Naive thymus-derived CD8-positive, alpha-beta T cell (primary cell): ENCODE results near the gene KIAA0319L. TPM values are rescaled to one million over a fixed set of nuclear protein-coding genes. Genes with fewer than 3 reads are reported as not detected.

ENCODE experiments used
- ATAC-seq, 2 donors: fragments of 150-1000 bp; cut with Tn5 transposase in 1 of 2; sonication (Bioruptor Pico), chemical (Tn5 transposase) in 1 of 2; 1 replicate in 1 of 2; 2 replicates in 1 of 2; pipeline ENCODE4 v1.10.0; 2021; ENCODE audit warnings: mild to moderate bottlenecking in 2 of 2, moderate library complexity in 2 of 2
- POLR2A ChIA-PET: fragments of 350-600 bp; sonication (Branson Sonifier 250); formaldehyde crosslinking; loops from one replicate; lab custom pipeline; 2021; ENCODE audit warnings: antibody characterized with exemption; lab: Charles Lee
- DNase-seq, 10 donors: peaks; one replicate each; pipeline versions ENCODE4 v3.0.0 to v3.0.0-alpha.2; 2020 to 2022
- H3K27ac Mint-ChIP-seq, 10 donors: one replicate each; pipeline ENCODE4 v1.8.0; 2020 to 2022; ENCODE audit warnings: mild to moderate bottlenecking in 10 of 10, mixed read lengths in 10 of 10, moderate library complexity in 4 of 10, inconsistent platforms in 1 of 10
- H3K27me3 Mint-ChIP-seq, 5 donors: one replicate each; pipeline ENCODE4 v1.8.0; 2021 to 2022; ENCODE audit warnings: mixed read lengths in 5 of 5
- H3K36me3 Mint-ChIP-seq, 3 donors: one replicate each; pipeline ENCODE4 v1.8.0; 2020 to 2022; ENCODE audit warnings: mixed read lengths in 3 of 3, mild to moderate bottlenecking in 2 of 3, inconsistent platforms in 1 of 3
- H3K4me1 Mint-ChIP-seq, 4 donors: one replicate each; pipeline ENCODE4 v1.8.0; 2021 to 2022; ENCODE audit warnings: mixed read lengths in 4 of 4
- H3K4me3 Mint-ChIP-seq, 10 donors: one replicate each; pipeline ENCODE4 v1.8.0; 2020 to 2022; ENCODE audit warnings: mild to moderate bottlenecking in 10 of 10, mixed read lengths in 10 of 10, moderate library complexity in 6 of 10, inconsistent platforms in 1 of 10
- H3K9me3 Mint-ChIP-seq, 9 donors: one replicate each; pipeline ENCODE4 v1.8.0; 2020 to 2022; ENCODE audit warnings: mixed read lengths in 9 of 9, mild to moderate bottlenecking in 3 of 9, inconsistent platforms in 1 of 9, moderate library complexity in 1 of 9
- polyA plus RNA-seq, 3 donors: library from polyadenylated mRNA; unstranded; fragments of 300-500 nt; fragmentation: Illumina TruSeq; gene quantifications; one replicate each; pipeline ENCODE4 v1.2.3, GENCODE V29; 2021
- total RNA-seq, 8 experiments: library from RNA in 2 of 8; stranded (reverse) in 2 of 8; gene quantifications; one replicate each; pipeline ENCODE4 v1.2.3 and lab custom pipeline; 2021 to 2026

Gene KIAA0319L
- total and polyA plus RNA-seq, 5 experiments from 2014 or later: 16.0 to 71.1 (median 25.2) TPM

GRCh38 chr1:35567947-35568558, 10.8 kb upstream of the KIAA0319L start:
- H3K4me1 Mint-ChIP-seq: peaks cover 13 to 30% (median 15%) of the 10 kb centered on the region in 4 donors
- ATAC-seq (no peak), DNase-seq (no peak)
- no peaks in the 10 kb centered on the region for H3K9me3 Mint-ChIP-seq
- peak overlapping the region in 1 of 10 donors; percentile 42 for H3K27ac Mint-ChIP-seq
- no peaks in the 10 kb centered on the region for H3K27me3 Mint-ChIP-seq
- POLR2A ChIA-PET: interaction anchor here (0.7 to 2.0 kb wide), 4 partner anchors 10 to 202 kb away, joined by 3 to 7 read pairs (median 5); partner anchors contain the start of genes CLSPN and NCDN
- peaks cover 0 to 4% (median 0%) of the 10 kb centered on the region in 3 donors for H3K36me3 Mint-ChIP-seq
- no peak overlapping the region for H3K4me3 Mint-ChIP-seq

- Mint-ChIP-seq H3K4me3 (no peak overlapping the region), H3K9me3 (no peaks in the 10 kb centered on the region), H3K4me1 (peaks cover 12 to 43% (median 23%) of the 10 kb centered on the region in 4 donors), H3K27me3 (no peaks in the 10 kb centered on the region), H3K27ac (no peak overlapping the region), H3K36me3 (peaks cover 0 to 9% (median 0%) of the 10 kb centered on the region in 3 donors)
- POLR2A ChIA-PET: interaction anchor here (0.7 to 1.3 kb wide), 2 partner anchors 8 to 33 kb away, joined by 3 to 4 read pairs; partner anchors contain the start of gene NCDN
- DNase-seq (no peak), ATAC-seq (no peak)
These were observed 8.5 kb upstream of the KIAA0319L start for GRCh38 chr1:35565742-35566133.

- POLR2A ChIA-PET: interaction anchor here (0.5 to 1.3 kb wide), 6 partner anchors 7 to 33 kb away, joined by 3 to 4 read pairs (median 3); partner anchors contain the start of gene NCDN
- no peak for ATAC-seq
- peak overlapping the region in 7 of 10 donors; percentile 12 to 86 (median 34) for H3K27ac Mint-ChIP-seq
- H3K4me3 Mint-ChIP-seq: no peak overlapping the region
- H3K4me1 Mint-ChIP-seq: peaks cover 12 to 43% (median 23%) of the 10 kb centered on the region in 4 donors
- peaks cover 0 to 9% (median 0%) of the 10 kb centered on the region in 3 donors for H3K36me3 Mint-ChIP-seq
- DNase-seq: no peak
- no peaks in the 10 kb centered on the region for H3K9me3 Mint-ChIP-seq
- H3K27me3 Mint-ChIP-seq: no peaks in the 10 kb centered on the region
These were observed 7.9 kb upstream of the KIAA0319L start for GRCh38 chr1:35564884-35565741.

GRCh38 chr1:35564037-35564883, 7.1 kb upstream of the KIAA0319L start:
- H3K4me3 Mint-ChIP-seq: no peak overlapping the region
- peak; percentile 71 to 76 for ATAC-seq
- peak; percentile 53 to 89 (median 72) for DNase-seq
- peak overlapping the region in 8 of 10 donors; percentile 12 to 86 (median 30) for H3K27ac Mint-ChIP-seq
- no peaks in the 10 kb centered on the region for H3K27me3 Mint-ChIP-seq
- POLR2A ChIA-PET: interaction anchor here (0.5 to 1.1 kb wide), 4 partner anchors 13 to 25 kb away, joined by 3 to 4 read pairs (median 3); no protein-coding TSS in a partner anchor
- H3K36me3 Mint-ChIP-seq: peaks cover 0 to 9% (median 0%) of the 10 kb centered on the region in 3 donors
- no peaks in the 10 kb centered on the region for H3K9me3 Mint-ChIP-seq
- peaks cover 19 to 51% (median 30%) of the 10 kb centered on the region in 4 donors for H3K4me1 Mint-ChIP-seq

- peak overlapping the region in 6 of 10 donors; percentile 12 to 87 (median 52) for H3K27ac Mint-ChIP-seq
These were observed 6.0 kb upstream of the KIAA0319L start for GRCh38 chr1:35563166-35563565.

GRCh38 chr1:35561972-35562680, 4.9 kb upstream of the KIAA0319L start:
- peak overlapping the region in 6 of 10 donors; percentile 31 to 87 (median 54) for H3K27ac Mint-ChIP-seq
- no peaks in the 10 kb centered on the region for H3K27me3 Mint-ChIP-seq
- H3K9me3 Mint-ChIP-seq: no peaks in the 10 kb centered on the region
- POLR2A ChIA-PET: interaction anchor here (0.6 kb wide), 1 partner anchor 209 kb away, joined by 5 read pairs; no protein-coding TSS in a partner anchor
- peak overlapping the region in 1 of 10 donors; percentile 51 for H3K4me3 Mint-ChIP-seq
- DNase-seq (no peak), ATAC-seq (no peak)
- peaks cover 0 to 9% (median 0%) of the 10 kb centered on the region in 3 donors for H3K36me3 Mint-ChIP-seq
- H3K4me1 Mint-ChIP-seq: peaks cover 22 to 52% (median 31%) of the 10 kb centered on the region in 4 donors

More at GRCh38 chr1:35563166-35563565, 6.0 kb upstream of the KIAA0319L start:
- DNase-seq (no peak), ATAC-seq (no peak)
- peaks cover 0 to 9% (median 0%) of the 10 kb centered on the region in 3 donors for H3K36me3 Mint-ChIP-seq
- no peak overlapping the region for H3K4me3 Mint-ChIP-seq
- POLR2A ChIA-PET: no interaction called here
- no peaks in the 10 kb centered on the region for H3K9me3 Mint-ChIP-seq
- no peaks in the 10 kb centered on the region for H3K27me3 Mint-ChIP-seq
- peaks cover 22 to 51% (median 29%) of the 10 kb centered on the region in 4 donors for H3K4me1 Mint-ChIP-seq

- POLR2A ChIA-PET: interaction anchor here (0.6 kb wide), 1 partner anchor 209 kb away, joined by 5 read pairs; no protein-coding TSS in a partner anchor
- Mint-ChIP-seq H3K9me3 (no peaks in the 10 kb centered on the region), H3K36me3 (peaks cover 0 to 9% (median 0%) of the 10 kb centered on the region in 3 donors), H3K4me3 (peak overlapping the region in 2 of 10 donors; percentile 7 to 68), H3K4me1 (peaks cover 26 to 56% (median 34%) of the 10 kb centered on the region in 4 donors), H3K27me3 (no peaks in the 10 kb centered on the region), H3K27ac (peak overlapping the region in 9 of 10 donors; percentile 18 to 87 (median 61))
- ATAC-seq (no peak), DNase-seq (no peak)
These were observed 4.2 kb upstream of the KIAA0319L start for GRCh38 chr1:35561297-35561971.

- POLR2A ChIA-PET: no interaction called here
- Mint-ChIP-seq H3K27ac (peak overlapping the region in 9 of 10 donors; percentile 45 to 97 (median 89)), H3K9me3 (no peaks in the 10 kb centered on the region), H3K4me3 (peak overlapping the region in 1 of 10 donors; percentile 68), H3K4me1 (peaks cover 34 to 65% (median 42%) of the 10 kb centered on the region in 4 donors), H3K36me3 (peaks cover 0 to 9% (median 0%) of the 10 kb centered on the region in 3 donors), H3K27me3 (no peaks in the 10 kb centered on the region)
- ATAC-seq (no peak), DNase-seq (no peak)
These were observed 3.3 kb upstream of the KIAA0319L start for GRCh38 chr1:35560256-35561225.

- Mint-ChIP-seq H3K27ac (peak overlapping the region; percentile 50 to 97 (median 90)), H3K4me1 (peaks cover 36 to 71% (median 48%) of the 10 kb centered on the region in 4 donors)
- peak in 6 of 10 donors; percentile 41 to 53 (median 43) for DNase-seq
These were observed 2.2 kb upstream of the KIAA0319L start for GRCh38 chr1:35559317-35559944.

More at GRCh38 chr1:35559317-35559944, 2.2 kb upstream of the KIAA0319L start:
- H3K36me3 Mint-ChIP-seq: peaks cover 0 to 5% (median 0%) of the 10 kb centered on the region in 3 donors
- peak; percentile 9 to 20 for ATAC-seq
- H3K4me3 Mint-ChIP-seq: peak overlapping the region; percentile 7 to 94 (median 37)
- H3K27me3 Mint-ChIP-seq: no peaks in the 10 kb centered on the region
- no peaks in the 10 kb centered on the region for H3K9me3 Mint-ChIP-seq
- POLR2A ChIA-PET: interaction anchor here (1.2 to 3.6 kb wide), 3 partner anchors 19 to 108 kb away, joined by 3 to 17 read pairs (median 4); no protein-coding TSS in a partner anchor
